Measurements from ENCODE around the gene MAP4K5.

DNA sequence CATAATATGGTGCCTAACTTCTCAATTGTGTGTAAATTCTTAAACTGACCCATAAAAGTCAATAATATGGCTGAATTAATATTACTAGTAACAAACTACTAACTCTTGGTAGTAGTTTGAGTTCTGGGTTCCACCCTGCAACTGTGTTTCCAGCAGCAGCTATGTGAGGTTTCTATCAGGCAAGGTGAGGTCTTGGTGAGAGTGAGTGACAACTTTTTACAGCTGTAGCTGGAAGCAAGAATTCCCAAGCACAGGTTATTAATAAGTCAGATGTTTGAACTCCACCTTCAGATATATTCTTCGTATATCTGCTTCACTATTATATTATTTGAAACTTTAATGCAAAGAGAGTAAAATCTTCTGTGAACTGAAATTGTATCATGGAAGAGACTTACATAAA, 43.8 kb downstream of the MAP4K5 start:
- no peak for TF ChIP-seq MAZ (IDR thresholded peaks at IDR 0.05; ENCODE audit: borderline replicate concordance, low read depth, low read length)
- no peak for TF ChIP-seq USF2 (IDR thresholded peaks at IDR 0.05; ENCODE audit: low read depth, low read length)
- TF ChIP-seq, protein P1, sequence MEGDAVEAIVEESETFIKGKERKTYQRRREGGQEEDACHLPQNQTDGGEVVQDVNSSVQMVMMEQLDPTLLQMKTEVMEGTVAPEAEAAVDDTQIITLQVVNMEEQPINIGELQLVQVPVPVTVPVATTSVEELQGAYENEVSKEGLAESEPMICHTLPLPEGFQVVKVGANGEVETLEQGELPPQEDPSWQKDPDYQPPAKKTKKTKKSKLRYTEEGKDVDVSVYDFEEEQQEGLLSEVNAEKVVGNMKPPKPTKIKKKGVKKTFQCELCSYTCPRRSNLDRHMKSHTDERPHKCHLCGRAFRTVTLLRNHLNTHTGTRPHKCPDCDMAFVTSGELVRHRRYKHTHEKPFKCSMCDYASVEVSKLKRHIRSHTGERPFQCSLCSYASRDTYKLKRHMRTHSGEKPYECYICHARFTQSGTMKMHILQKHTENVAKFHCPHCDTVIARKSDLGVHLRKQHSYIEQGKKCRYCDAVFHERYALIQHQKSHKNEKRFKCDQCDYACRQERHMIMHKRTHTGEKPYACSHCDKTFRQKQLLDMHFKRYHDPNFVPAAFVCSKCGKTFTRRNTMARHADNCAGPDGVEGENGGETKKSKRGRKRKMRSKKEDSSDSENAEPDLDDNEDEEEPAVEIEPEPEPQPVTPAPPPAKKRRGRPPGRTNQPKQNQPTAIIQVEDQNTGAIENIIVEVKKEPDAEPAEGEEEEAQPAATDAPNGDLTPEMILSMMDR (conservative IDR thresholded peaks at IDR 0.05; ENCODE audit: low read depth, low read length): no peak
- TF ChIP-seq POLR2A (IDR thresholded peaks at IDR 0.05; ENCODE audit: low read depth, low read length): no peak
- TF ChIP-seq BHLHE40 (IDR thresholded peaks at IDR 0.05; ENCODE audit: low read depth, low read length): no peak

Measured in IMR-90 (cell line).